GM18499 (cell line): Measurements from ENCODE around the gene SH3GL1.

Experiments
- ATAC-seq: cut with Tn5 transposase; IDR thresholded peaks from one replicate; pipeline ENCODE4 v1.9.1; 2021; ENCODE audit warnings: moderate number of reproducible peaks; ENCODE audit not compliant: insufficient read depth, unreplicated experiment

Gene SH3GL1

DNA sequence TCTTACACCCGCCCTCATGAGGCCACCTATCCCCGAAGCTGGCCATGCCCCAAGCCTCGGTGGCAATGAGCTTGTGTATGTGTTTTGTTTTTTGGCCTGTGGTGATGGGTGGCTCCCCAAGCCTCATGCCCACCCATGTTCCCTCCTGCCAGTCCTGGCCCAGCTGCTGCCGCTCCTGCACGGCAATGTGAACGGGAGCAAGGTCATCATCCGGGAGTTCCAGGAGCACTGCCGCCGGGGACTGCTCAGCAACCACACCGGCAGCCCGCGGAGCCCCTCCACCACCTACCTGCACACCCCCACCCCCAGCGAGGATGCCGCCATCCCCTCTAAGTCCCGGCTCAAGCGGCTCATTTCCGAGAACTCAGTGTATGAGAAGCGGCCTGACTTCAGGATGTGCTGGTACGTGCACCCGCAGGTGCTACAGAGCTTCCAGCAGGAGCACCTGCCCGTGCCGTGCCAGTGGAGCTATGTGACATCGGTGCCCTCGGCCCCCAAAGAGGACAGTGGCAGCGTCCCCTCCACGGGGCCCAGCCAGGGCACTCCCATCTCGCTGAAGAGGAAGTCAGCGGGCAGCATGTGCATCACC, 32.7 kb upstream of the SH3GL1 start:
- no peak for ATAC-seq

DNA sequence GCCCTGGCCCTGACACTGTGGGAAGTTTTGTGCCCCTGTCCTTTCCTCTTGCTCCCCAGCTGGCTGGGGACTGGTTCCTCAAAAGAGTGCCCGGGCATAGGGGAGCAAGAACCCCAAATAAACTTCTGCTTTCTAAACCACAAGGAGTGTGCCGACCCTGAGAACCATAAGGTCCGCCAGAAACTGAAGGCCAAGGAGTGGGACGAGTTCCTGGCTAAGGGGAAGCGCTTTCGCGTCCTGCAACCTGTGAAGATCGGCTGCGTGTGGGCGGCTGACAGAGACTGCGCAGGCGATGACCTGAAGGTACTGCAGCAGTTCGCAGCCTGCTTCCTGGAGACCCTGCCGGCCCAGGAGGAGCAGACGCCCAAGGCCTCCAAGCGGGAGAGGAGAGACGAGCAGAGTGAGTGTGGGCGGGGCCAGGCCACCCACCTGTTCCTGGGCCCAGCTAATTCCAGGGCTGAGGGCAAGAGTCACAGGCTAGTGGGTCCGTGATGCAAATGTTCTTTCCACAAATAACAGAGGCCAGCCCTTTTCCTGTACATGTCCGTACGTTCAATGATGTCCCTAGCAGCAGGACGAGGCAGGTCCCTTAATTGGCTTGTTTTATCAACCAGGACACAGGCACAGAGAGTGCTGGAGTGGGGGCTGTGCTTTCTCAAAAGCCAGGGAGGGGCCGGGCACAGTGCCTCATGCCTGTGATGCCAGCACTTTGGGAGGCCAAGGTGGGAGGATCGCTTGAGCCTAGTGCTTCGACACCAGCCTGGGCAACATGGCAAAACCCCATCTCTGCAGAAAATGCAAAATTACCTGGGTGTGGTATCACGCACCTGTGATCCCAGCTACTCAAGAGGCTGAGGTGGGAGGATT, 31.7 kb upstream of the SH3GL1 start:
- ATAC-seq, result no peak

DNA sequence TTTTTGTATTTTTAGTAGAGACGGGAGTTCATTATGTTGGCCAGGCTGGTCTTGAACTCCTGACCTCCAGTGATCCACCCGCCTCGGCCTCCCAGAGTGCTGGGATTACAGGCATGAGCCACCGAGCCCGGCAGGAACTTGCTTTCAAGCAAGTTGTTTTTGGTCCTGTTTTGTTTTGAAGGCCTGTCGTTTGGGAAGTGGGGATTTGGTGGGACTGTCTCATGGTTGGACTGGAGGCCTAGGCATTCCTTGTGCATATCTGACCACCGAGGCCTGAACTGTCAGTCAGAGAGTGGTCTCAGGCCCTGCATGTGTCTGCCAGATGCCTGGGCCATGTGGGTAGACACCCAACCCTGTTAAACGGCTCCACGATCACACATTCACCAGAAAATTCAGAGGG, 30.9 kb upstream of the SH3GL1 start:
- ATAC-seq, result no peak

DNA sequence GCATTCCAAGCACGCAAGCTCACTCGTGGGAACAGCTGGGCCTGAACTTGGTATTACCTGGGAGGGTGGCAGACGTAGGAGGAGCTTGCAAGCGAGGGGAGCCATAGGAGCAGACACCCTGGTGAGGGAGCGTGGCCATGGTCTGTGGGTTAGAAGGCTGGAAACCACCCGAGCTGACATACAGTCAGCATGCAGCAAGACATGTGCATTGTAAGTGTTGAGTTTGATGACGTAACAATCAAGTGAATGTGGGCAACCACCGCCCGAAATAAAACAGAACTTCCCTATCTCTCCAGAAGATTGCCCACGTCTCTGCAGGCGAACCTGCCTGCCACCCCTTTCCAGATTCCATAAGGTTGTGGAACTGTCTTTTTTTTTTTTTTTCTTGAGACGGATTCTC, 30.4 kb upstream of the SH3GL1 start:
- ATAC-seq, result no peak

DNA sequence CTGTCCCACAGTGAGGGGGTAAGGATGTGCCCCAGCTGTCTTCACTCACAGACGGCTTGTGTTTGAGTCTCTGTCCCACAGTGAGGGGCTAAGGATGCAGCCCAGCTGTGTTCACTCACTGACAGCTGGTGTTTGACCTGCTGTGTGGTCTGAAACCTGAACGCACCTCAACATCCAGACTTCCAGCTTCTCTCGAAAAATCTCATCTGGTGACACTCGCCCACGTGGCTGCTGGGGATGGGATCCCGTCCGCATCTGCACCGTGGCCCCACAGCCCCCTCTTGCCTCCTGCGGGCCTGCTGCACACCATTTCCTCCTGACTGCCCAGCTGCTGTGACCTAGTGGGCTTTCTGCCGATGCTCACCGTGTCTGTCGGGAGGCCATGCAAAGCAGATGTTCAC, 29.4 kb upstream of the SH3GL1 start:
- no peak for ATAC-seq

DNA sequence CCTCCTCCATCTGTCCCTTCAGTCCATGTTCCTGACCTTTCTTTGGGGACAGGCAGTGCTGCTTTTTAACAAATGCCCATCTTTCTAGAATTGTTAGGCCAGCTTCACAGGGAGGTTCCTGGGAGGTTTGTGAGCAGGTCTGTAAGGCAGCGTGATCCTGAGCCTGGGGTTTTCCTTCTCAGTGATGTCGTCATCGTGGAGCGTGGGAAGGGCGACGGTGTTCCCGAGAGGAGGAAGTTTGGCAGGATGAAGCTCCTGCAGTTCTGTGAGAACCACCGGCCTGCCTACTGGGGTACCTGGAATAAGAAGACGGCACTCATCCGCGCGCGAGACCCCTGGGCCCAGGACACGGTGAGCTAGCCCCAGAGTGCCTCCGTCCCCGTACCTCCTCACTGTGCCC, 28.9 kb upstream of the SH3GL1 start:
- ATAC-seq, result no peak

DNA sequence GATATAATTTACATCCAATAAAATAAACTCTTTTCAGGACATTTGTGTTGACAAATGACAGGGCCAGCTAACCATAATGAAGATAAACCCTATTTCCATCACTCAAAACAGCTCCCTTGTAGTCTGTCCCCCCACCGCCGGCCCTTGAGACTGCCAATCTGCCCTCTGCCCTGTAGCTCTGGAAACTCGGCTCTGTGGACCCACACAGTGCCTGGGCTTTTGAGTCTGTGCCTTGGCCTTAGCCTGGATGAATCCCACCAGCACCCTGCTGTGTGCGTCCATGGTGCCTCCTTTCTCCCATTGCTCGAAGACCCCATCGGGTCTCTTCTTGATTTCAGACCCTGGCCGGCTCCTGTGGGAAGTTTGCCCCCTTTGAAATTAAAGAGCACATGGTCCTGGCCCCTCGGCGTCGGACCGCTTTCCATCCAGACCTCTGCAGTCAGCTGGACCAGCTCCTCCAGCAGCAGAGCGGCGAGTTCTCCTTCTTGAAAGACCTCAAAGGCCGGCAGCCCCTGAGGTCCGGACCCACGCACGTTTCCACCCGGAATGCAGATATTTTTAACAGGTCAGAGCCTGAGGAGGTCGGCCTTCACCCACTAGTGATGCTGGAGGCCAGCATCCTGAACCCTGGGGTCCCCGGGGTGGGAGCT, 28.1 kb upstream of the SH3GL1 start:
- ATAC-seq, result no peak

DNA sequence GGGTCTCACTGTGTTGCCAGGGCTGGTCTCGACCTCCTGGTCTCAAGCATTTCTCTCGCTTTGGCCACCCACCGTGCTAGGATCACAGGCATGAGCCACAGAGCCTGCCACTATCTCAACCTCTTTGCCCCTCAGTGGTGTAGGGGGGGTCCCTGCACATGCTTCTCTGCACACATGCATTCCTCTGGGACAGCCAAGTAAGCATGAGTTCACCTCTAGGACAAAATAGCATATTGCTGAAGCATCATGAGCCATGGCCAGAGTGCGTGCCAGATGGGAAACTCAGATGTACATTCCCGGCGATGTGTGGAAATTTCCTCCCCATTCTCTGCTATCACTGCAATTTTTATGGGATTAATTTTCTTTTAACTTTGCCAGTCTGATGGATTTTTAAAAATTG, 25.2 kb upstream of the SH3GL1 start:
- ATAC-seq, result no peak

DNA sequence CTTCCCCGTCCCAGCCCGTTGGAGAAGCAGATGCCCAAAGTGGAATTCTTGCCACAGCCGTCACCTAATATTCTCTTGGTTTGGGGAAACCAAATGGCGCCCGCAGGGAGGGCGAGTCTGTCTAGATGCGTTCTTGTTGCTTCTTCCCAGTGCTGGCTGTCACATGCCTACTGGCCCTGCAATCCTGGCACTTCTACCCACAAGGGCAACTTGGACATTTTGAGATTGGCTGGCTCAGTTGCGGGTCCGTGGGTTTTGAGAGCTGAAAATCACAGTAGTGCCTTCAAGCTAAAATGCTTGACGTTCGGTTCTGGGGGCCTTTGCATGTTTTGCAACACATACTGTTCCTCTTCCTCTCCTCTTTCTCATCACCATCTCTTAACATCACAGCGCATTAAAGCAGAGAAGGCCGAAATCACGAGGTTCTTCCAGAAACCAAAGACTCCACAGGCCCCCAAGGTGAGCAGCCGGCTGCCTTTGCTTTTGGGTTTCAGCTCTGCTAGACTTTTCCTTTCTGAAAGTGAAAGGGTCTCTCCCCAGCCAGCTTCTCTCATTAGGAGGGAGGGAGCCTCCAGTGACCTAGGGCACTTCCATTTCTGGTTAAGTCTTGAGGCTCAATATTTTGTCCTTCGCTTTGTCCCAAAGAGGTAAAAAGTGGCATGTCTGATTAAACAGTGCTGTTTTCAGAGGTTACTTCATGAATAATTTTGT, 23.2 kb upstream of the SH3GL1 start:
- ATAC-seq, result no peak

DNA sequence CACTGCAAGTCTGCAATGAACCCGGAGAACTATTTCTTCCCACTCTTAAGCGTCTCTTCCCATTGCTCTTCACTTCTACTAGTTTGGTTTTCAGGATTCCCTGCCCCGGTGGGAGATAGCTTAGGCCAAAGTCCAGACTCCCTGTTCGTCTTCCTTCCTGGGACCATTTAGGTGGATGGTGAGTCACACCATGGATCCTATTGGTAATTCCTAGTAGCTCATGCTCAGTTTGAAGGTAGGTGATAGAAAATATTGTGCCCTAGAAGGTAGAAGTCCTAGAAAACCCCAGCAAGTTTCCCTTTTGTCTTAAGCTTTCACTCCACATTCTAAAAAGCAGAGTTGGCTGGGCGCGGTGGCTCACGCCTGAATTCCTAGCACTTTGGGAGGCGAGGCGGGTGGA, 15.9 kb upstream of the SH3GL1 start:
- no peak for ATAC-seq

DNA sequence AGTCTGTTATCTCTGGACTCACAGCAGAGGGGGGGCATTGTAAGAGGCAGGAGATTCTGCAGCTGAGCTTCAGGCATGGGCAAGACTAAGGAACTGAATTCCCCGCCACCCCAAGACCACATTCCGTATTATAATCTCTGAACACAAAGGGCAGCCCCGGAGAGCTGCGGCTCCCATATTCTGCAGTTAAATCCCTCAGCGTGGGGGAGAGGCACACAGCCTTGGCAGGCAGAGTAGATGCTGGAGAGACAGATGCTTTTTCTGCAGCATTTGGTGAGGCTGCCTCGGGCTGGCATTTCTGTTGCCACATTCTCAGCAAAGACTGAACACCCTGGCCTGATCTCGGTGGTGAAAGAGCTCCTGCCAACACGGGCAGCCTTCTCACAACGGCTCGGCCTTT, 15.0 kb upstream of the SH3GL1 start:
- no peak for ATAC-seq

DNA sequence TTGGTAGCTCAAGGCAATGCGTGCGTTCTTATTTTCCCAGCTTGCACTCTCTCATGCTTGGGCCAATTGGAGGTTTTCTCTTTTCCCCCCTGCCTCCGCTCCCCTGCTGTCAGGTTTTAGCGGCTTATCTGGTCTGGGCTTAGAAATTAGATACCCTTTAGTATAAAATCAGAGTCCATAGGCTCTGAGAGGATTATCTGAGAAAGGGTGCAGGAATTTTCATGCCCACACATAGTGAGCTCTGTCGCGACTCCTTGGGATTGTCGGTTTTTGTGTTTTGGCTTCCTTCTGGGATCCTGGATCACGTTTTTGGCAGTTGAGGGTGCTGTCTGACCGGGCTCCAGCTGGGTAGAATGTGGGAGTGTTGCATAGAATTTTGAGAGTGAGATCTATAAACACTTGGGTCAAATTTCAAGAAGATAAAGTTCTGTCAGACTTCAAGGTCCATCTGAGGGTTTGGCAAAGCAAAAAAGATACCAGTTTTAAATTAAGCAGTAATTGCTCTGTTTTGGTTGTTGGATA, 14.5 kb upstream of the SH3GL1 start:
- ATAC-seq, result no peak

DNA sequence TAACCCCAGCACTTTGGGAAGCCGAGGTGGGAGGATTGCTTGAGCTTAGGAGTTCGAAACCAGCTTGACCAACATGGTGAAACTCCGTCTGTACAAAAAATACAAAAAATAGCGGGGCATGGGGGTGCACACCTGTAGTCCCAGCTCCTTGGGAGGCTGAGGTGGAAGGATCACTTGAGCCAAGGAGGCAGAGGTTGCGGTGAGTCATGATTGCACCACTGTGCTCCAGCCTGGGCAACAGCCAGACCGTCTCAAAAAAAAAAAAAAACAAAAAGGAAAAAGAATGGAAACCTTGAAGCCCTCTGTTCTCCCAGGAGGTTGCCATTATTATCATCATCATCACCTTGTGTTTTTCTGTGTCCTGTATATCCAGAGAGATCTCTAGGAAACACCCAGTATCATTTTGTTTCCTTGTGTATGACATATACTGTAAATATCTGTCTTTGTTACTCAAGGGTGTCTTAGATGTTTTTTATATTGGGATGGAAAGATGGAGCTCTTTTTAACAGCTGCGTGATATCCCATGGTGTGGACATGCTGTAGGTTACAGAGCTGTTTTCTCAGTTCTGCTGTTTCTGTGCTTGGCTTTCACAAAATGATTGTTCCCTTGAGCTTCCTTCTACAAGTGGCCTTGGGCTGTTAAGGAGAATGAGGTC, 13.9 kb upstream of the SH3GL1 start:
- ATAC-seq, result no peak

DNA sequence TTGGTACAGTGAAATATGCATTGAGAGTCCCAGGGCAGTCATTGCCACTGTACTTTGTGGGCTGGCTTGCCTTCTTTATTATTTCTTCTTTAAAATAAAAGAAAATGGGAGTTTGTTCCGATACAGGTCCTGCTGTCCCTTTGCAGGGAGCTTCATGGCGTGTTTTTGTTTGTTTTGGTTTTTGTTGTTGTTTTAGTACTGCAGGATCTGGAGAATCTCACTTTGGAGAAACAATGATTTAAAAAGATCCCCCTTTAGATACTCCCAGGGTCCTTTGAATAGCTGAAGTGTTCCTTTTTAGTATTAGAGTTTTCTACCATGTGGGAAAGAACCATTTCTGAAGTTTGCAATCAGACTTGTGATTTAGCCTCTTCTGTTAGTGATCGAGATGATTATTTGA, 13.2 kb upstream of the SH3GL1 start:
- ATAC-seq, result no peak

DNA sequence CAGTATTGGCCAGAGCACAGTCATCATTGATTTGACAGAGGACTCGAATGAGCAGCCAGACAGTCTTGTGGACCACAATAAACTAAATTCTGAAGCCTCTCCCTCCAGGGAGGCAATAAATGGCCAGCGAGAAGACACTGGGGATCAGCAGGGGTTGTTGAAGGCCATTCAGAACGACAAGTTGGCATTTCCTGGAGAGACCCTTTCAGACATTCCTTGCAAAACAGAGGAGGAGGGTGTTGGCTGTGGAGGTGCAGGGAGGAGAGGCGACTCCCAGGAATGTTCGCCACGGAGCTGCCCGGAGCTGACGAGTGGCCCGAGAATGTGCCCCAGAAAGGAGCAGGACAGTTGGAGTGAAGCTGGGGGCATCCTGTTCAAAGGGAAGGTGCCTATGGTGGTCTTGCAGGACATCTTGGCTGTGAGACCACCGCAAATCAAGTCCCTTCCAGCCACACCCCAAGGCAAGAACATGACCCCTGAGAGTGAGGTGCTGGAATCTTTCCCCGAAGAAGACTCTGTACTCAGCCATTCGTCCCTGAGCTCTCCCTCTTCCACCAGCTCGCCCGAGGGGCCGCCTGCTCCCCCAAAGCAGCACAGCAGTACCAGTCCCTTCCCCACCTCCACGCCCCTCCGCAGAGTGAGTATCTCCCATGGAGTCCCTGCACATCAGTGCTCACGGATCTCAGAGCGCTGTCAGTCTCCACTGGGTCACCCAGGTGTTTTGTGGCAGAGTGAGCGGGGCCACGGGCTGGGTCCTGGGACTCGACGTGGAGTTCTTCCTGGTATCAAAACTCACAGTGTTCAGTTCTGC, 9.0 kb upstream of the SH3GL1 start:
- ATAC-seq, result no peak

DNA sequence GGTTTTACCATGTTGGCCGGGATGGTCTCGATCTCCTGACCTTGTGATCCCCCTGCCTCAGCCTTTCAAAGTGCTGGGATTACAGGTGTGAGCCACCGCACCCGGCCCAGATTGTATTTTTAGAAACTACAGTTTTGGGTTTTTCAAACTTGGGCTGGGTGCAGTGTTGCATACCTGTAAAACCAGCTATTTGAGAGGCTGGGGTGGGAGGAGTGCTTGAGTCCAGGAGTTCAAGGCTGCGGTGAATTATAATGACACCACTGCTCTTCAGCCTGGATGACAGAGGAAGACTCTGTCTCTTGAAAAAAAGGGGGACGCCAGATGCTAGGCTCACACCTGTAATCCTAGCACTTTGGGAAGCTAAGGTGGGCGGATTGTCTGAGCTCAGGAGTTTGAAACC, 6.3 kb upstream of the SH3GL1 start:
- ATAC-seq, result no peak

DNA sequence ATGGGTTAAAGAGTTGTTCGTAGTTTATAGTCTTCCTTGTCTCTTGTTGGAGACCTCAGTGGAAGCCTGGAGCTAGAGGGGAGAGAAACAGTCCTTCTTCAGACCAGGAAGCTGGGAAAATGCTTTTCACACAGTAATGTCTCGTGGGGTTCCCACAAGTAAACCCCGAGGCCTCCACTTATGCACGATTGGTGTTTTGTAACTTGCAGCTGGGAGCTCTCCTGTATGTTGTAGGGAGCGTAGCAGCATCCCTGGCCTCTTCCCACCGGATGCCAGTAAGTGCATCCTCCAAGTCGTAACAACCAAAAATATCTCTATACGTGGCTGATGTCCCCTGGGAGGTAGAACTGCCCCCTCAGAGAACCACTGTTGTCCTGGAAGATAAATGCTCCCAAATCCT, 5.6 kb upstream of the SH3GL1 start:
- ATAC-seq, result no peak

DNA sequence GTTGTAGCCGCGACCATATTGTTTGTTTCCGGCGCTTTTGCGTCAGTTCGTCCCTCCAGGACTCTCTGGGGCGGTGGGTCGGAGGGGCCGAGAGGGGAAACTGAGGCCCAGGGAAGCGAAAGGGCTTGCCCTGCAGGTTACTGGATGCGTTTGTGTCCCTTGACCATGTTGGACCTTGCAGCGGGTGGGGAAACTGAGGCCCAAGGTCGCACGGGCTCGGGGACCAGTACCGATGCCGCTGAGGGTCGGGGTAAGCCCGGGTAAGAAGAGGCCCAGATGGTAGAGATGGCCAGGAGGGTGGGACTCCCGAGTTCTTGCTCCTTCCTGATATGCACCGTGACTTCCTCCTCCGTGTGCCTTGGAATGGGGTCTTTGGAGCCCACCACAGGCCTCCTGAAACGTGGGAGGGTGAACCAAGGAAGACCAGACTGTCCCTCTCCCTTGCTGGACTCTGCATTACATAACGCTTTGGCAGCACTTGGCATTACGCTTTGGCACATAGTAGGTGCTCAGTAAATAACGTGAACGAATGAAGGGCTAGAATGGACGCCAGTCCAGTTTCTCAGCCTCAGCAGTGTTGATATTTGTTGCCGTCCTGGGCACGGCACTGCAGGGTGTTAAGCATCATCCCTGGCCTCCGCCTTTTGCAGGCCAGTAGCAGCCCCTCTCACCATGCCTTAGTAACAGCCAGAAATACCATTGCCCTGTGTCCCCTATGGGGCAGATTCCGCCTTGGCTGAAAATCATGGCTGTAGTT, 2.8 kb upstream of the SH3GL1 start:
- no peak for ATAC-seq
